MG63 (cell line): Measurements from ENCODE around the gene DUSP21. TPM values are rescaled to one million over a fixed set of nuclear protein-coding genes. Genes with fewer than 3 reads are reported as not detected.
A peak's percentile ranks its signal among the peaks of the same experiment; 100 is the strongest.
"Not testable (repeated sequence)": the region's sequence is repeated elsewhere in the genome, so short reads cannot be mapped to it uniquely, and the experiment has no call there.

Source experiments
- DNase-seq: peaks from one replicate; pipeline ENCODE4 v3.0.0-alpha.2; 2020
- H3K27me3 ChIP-seq: fragments of 250-450 bp; sonication (Bioruptor Pico); 2 replicates; pipeline ENCODE4 v1.5.1; 2020; ENCODE audit warnings: mild to moderate bottlenecking, moderate library complexity
- H3K36me3 ChIP-seq: fragments of 250-450 bp; sonication (Bioruptor Pico); 2 replicates; pipeline ENCODE4 v1.5.1; 2020; ENCODE audit warnings: mild to moderate bottlenecking, moderate library complexity
- H3K4me3 ChIP-seq: fragments of 250-450 bp; sonication (Bioruptor Pico); 2 replicates; pipeline ENCODE4 v1.5.1; 2020; ENCODE audit warnings: mild to moderate bottlenecking, moderate library complexity
- H3K9me3 ChIP-seq: fragments of 250-450 bp; sonication (Bioruptor Pico); 2 replicates; pipeline ENCODE4 v1.5.1; 2020; ENCODE audit warnings: mild to moderate bottlenecking, moderate library complexity
- total RNA-seq: library from RNA; depleted of rRNA; stranded (reverse); fragments of >200 nt; shearing (Covaris generic); gene quantifications from 2 replicates; pipeline ENCODE4 v1.2.3, GENCODE V29; 2014; ENCODE audit warnings: low replicate concordance

Gene DUSP21
- total RNA-seq, 1 experiment from 2014 or later = not detected

GRCh38 chrX:44872821-44873414 lies 29.1 kb downstream of the DUSP21 start, which contains the start of gene KDM6A:
KDM6A (plus strand) TSS chrX:44873188; CDS start chrX:44873552, 364 bp downstream.
- no peaks in the 10 kb centered on the region for H3K27me3 ChIP-seq
- DNase-seq = peak; percentile 95
- H3K4me3 ChIP-seq = peak within 1 kb of the TSS; percentile 75
- H3K36me3 ChIP-seq = no peaks in the 10 kb centered on the region
- H3K9me3 ChIP-seq = no peaks in the 10 kb centered on the region

DNA sequence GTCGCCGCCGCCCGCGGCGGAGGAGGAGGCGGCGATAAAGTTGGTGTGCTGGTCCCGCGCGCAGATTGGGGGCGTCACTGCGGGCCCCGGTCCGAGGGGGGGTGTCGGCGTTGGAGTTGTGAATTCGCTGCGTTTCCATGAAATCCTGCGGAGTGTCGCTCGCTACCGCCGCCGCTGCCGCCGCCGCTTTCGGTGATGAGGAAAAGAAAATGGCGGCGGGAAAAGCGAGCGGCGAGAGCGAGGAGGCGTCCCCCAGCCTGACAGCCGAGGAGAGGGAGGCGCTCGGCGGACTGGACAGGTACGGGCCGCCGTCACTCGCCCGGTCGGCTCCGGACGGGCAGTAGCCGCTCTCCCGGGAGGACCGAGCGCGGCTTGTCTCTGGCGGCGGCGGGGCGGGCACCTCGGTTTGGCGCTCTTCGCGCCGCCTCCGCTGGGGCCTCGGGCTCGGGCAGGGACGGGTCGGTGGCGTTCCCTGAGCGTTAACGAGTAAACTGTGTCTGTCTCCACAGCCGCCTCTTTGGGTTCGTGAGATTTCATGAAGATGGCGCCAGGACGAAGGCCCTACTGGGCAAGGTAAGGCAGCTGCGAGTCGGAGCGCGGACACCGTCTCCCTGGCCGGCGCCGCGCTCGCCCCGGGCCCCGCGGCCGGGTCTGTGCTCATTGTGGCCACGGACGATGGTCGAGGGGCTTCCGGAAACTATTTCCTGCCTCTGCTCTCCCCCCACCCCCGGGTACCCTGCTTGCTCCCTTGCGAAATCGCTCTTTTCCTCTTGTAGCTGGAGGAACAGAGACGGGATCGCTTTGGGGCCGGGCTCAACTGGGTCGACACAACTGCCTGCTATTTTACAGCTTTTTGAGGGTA lies 29.8 kb downstream of the DUSP21 start:
- Histone ChIP-seq H3K9me3 (no peaks in the 10 kb centered on the region), H3K4me3 (peak overlapping the region; percentile 75)

GRCh38 chrX:44874420-44875184 lies 30.8 kb downstream of the DUSP21 start:
- Histone ChIP-seq H3K4me3 (peak overlapping the region; percentile 75), H3K9me3 (no peaks in the 10 kb centered on the region), H3K27me3 (no peaks in the 10 kb centered on the region), H3K36me3 (no peaks in the 10 kb centered on the region)
- peak; percentile 20 for DNase-seq

More for the DNA sequence above, 29.8 kb downstream of the DUSP21 start:
- Histone ChIP-seq H3K27me3 (no peaks in the 10 kb centered on the region), H3K36me3 (no peaks in the 10 kb centered on the region)
- DNase-seq = peak; percentile 43

DNA sequence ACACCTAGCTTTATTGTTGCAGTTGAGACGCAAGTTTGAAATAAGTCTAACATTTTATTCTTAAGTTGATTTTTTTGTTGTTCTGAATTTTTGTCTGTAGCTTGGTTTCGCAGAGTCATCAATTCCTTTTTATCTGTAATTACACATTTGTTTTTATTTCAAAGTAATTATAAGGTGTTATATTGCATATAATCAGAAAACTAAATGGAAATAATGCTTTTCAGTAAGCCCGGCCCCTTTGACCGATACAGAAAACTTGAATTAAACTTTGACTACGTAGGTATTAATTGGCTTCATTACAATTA lies 31.3 kb downstream of the DUSP21 start:
- Histone ChIP-seq H3K4me3 (peak overlapping the region; percentile 75), H3K9me3 (no peaks in the 10 kb centered on the region), H3K27me3 (no peaks in the 10 kb centered on the region), H3K36me3 (no peaks in the 10 kb centered on the region)
- no peak for DNase-seq

DNA sequence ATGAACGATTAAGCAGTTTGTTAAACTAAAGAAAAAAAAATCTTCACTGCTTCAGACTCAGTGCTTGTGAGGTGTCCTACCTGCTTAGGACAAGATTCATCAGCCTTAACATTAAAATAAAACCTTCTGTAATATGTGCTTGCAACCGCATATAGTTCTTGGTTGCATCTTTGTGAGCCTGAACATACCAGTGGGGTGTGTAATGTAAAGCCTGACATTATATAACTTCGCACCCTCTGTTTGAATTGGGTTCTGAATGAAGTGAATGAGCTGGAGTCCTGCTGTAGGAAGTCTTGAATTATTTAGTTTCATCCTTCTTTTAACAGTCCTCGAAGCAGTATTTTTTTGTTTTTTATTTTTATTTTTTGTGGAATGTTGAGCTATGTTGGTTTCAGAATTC lies 32.3 kb downstream of the DUSP21 start:
- Histone ChIP-seq H3K27me3 (no peaks in the 10 kb centered on the region), H3K36me3 (no peaks in the 10 kb centered on the region), H3K9me3 (no peaks in the 10 kb centered on the region), H3K4me3 (peak overlapping the region; percentile 75)
- no peak for DNase-seq

DNA sequence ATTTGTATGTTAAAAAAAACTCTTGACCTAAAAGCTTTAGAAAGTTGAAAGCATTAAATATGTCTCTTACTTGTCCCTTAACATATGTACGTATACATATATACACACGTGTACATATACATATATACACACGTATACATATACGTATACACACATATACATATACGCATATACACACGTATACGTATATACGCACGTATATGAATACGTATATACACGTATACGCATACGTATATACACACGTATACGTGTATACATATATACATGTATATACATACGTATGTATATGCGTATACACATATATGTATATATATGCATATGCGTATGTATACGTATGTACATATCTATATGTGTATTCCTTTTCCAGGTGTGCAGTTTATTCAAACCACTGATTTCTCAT lies 32.9 kb downstream of the DUSP21 start:
- Histone ChIP-seq H3K36me3 (no peaks in the 10 kb centered on the region), H3K9me3 (no peaks in the 10 kb centered on the region), H3K4me3 (no peak overlapping the region), H3K27me3 (no peaks in the 10 kb centered on the region)
- DNase-seq = no peak

DNA sequence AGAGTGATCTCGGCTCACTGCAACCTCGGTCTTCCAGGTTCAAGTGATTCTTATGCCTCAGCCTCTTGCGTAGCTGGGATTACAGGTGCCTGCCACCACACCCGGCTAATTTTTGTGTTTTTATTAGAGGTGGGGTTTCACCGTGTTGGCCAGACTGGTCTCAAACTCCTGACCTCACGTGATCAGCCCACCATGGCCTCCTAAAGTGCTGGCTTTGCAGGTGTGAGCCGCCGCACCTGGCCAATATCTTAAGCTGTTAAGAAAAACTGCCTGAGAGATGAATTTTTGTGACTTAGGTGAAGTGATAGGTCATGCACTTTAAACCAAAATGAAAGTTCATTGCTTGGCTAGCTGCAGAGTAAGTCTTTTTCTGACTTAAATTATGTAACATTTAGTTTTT lies 35.0 kb downstream of the DUSP21 start:
- Histone ChIP-seq H3K4me3 (no peak overlapping the region), H3K36me3 (no peaks in the 10 kb centered on the region), H3K27me3 (no peaks in the 10 kb centered on the region), H3K9me3 (no peaks in the 10 kb centered on the region)
- DNase-seq = no peak

- Histone ChIP-seq H3K36me3 (no peaks in the 10 kb centered on the region), H3K4me3 (no peak overlapping the region), H3K27me3 (no peaks in the 10 kb centered on the region), H3K9me3 (no peaks in the 10 kb centered on the region)
- DNase-seq = no peak
Observed at GRCh38 chrX:44881549-44881948, 37.7 kb downstream of the DUSP21 start.

- Histone ChIP-seq H3K4me3 (no peak overlapping the region), H3K36me3 (no peaks in the 10 kb centered on the region), H3K27me3 (no peaks in the 10 kb centered on the region), H3K9me3 (no peaks in the 10 kb centered on the region)
- DNase-seq = no peak
Observed at GRCh38 chrX:44882635-44883034, 38.8 kb downstream of the DUSP21 start.

GRCh38 chrX:44884944-44885343 lies 41.1 kb downstream of the DUSP21 start:
- no peaks in the 10 kb centered on the region for H3K36me3 ChIP-seq
- no peaks in the 10 kb centered on the region for H3K9me3 ChIP-seq
- no peak overlapping the region for H3K4me3 ChIP-seq
- no peak for DNase-seq
- no peaks in the 10 kb centered on the region for H3K27me3 ChIP-seq

DNA sequence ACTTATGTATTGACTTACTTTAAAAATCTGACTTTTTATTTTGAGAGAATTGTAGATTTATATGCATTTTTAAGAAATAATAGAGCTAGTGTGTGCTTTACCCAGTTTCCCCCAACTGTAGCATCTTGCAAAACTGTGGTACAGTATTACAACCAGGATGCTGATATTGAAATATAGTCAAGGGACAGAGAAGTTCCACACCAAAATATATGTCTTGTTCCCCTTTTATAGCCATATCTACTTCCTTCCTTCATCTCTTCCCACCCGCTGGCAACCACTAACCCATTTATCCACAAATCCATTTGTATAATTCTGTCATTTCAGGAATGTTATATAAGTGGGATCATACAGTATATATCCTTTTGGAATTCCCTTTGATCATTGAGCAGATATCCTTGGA lies 46.0 kb downstream of the DUSP21 start:
- H3K4me3 ChIP-seq = no peak overlapping the region
- no peaks in the 10 kb centered on the region for H3K27me3 ChIP-seq
- no peaks in the 10 kb centered on the region for H3K9me3 ChIP-seq

GRCh38 chrX:44890247-44890646 lies 46.4 kb downstream of the DUSP21 start:
- Histone ChIP-seq H3K36me3 (no peaks in the 10 kb centered on the region), H3K4me3 (no peak overlapping the region), H3K27me3 (no peaks in the 10 kb centered on the region), H3K9me3 (no peaks in the 10 kb centered on the region)
- no peak for DNase-seq

More for the DNA sequence above, 46.0 kb downstream of the DUSP21 start:
- no peak for DNase-seq
- no peaks in the 10 kb centered on the region for H3K36me3 ChIP-seq

GRCh38 chrX:44890687-44891086 lies 46.9 kb downstream of the DUSP21 start:
- H3K4me3 ChIP-seq = not testable (repeated sequence)

DNA sequence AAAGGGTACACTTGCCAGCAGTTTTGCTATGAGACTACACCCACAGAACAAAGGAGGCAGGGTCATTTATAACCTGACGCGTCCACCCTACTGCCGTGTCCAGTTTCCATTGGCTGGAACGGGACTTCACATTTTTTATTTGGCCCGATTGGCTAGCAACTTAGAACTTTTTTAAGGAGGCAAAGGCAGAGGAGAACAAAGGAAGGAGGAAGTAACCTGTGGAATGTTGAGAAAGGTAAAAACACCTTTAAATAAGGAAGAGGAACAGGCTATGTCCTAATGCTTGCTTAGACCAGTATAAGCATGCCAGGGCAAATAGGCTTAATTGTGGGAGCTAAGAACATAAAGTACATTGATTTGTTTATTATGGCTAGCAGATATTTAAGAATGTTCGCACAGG lies 47.8 kb downstream of the DUSP21 start:
- Histone ChIP-seq H3K9me3 (no peaks in the 10 kb centered on the region), H3K4me3 (no peak overlapping the region), H3K27me3 (no peaks in the 10 kb centered on the region), H3K36me3 (no peaks in the 10 kb centered on the region)
- DNase-seq = no peak

More at GRCh38 chrX:44890687-44891086, 46.9 kb downstream of the DUSP21 start:
- not testable (repeated sequence) for H3K36me3 ChIP-seq, H3K27me3 ChIP-seq, H3K9me3 ChIP-seq, DNase-seq
